ENCODE results near the gene CDON.

GRCh38 chr11:125955856-125956255, 106.8 kb downstream of the CDON start:
- TF ChIP-seq CTCF (IDR thresholded peaks at IDR 0.05) (no peak), POLR2AphosphoS5 (IDR thresholded peaks at IDR 0.05) (no peak), POLR2A (IDR thresholded peaks at IDR 0.05) (no peak)
